ENCODE data around the gene RAB3D.

DNA sequence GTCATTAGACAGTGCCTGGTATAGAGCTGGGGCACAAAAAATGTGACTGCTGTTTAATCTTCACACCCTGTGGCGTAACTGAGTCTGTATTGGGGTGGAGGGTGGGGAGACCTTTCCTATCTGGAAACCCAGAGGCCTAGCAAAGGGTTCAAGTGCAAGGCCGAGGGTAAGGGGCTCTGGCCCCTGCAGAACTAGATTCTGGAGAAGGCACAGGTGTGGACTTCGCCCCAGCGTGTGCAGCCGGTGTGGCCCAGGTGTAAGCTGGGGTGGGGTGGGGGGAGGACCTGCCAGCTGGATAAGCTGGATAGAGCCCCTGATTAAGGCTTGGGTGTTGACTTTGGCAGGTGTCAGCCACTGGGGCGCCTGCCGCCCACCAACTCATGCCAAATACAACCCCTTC is 1.3 kb downstream of the RAB3D start:
- TF ChIP-seq POLR2A (IDR thresholded peaks at IDR 0.05; ENCODE audit: low read depth, low read length) (no peak), POLR2AphosphoS5 (IDR thresholded peaks at IDR 0.05; ENCODE audit: low read depth, low read length) (no peak), TAF1 (IDR thresholded peaks at IDR 0.05; ENCODE audit: borderline replicate concordance, low read depth, low read length) (no peak)

Data from GM12892 (cell line).